ENCODE results near the gene ABCC1. TPM values are rescaled to one million over a fixed set of nuclear protein-coding genes. Genes with fewer than 3 reads are reported as not detected.
"Not testable (repeated sequence)": the region's sequence is repeated elsewhere in the genome, so short reads cannot be mapped to it uniquely, and the experiment has no call there.

Gene ABCC1
- total RNA-seq, 1 donor from 2014 or later, result 2.5 TPM

- ATAC-seq (no peak), DNase-seq (ENCODE audit: low spot score) (no peak)
These were observed 153.3 kb downstream of the ABCC1 start for GRCh38 chr16:16102738-16103137.

GRCh38 chr16:16104132-16104803 lies 154.9 kb downstream of the ABCC1 start:
- DNase-seq (ENCODE audit: low spot score); ATAC-seq: not testable (repeated sequence)

- ATAC-seq; DNase-seq (ENCODE audit: low spot score): not testable (repeated sequence)
These were observed 155.4 kb downstream of the ABCC1 start for GRCh38 chr16:16104804-16105141.

GRCh38 chr16:16105646-16106045 lies 156.2 kb downstream of the ABCC1 start:
- DNase-seq (ENCODE audit: low spot score) (no peak), ATAC-seq (no peak)

- no peak for ATAC-seq
- DNase-seq (ENCODE audit: low spot score), result no peak
These were observed 157.1 kb downstream of the ABCC1 start for GRCh38 chr16:16106466-16106865.

GRCh38 chr16:16107839-16108238 lies 158.4 kb downstream of the ABCC1 start:
- ATAC-seq, result peak; percentile 22
- DNase-seq (ENCODE audit: low spot score), result no peak

GRCh38 chr16:16108759-16109158 lies 159.3 kb downstream of the ABCC1 start:
- ATAC-seq (no peak), DNase-seq (ENCODE audit: low spot score) (no peak)

GRCh38 chr16:16109453-16110110 lies 160.2 kb downstream of the ABCC1 start:
- DNase-seq (ENCODE audit: low spot score) (no peak), ATAC-seq (no peak)

- ATAC-seq (no peak), DNase-seq (ENCODE audit: low spot score) (no peak)
These were observed 160.7 kb downstream of the ABCC1 start for GRCh38 chr16:16110111-16110490.

- DNase-seq (ENCODE audit: low spot score), result no peak
- ATAC-seq, result no peak
These were observed 162.2 kb downstream of the ABCC1 start for GRCh38 chr16:16111639-16112038.

- ATAC-seq, result no peak
These were observed 163.1 kb downstream of the ABCC1 start for GRCh38 chr16:16112450-16113053.

GRCh38 chr16:16113076-16113475 lies 163.7 kb downstream of the ABCC1 start:
- DNase-seq (ENCODE audit: low spot score) (no peak), ATAC-seq (no peak)

More at GRCh38 chr16:16112450-16113053, 163.1 kb downstream of the ABCC1 start:
- DNase-seq (ENCODE audit: low spot score), result no peak

GRCh38 chr16:16116841-16117240 lies 167.4 kb downstream of the ABCC1 start:
- no peak for ATAC-seq
- DNase-seq (ENCODE audit: low spot score), result no peak

- DNase-seq (ENCODE audit: low spot score), result no peak
- no peak for ATAC-seq
These were observed 168.9 kb downstream of the ABCC1 start for GRCh38 chr16:16118337-16118736.

- DNase-seq (ENCODE audit: low spot score), result no peak
- no peak for ATAC-seq
These were observed 170.6 kb downstream of the ABCC1 start for GRCh38 chr16:16120044-16120381.

- no peak for DNase-seq (ENCODE audit: low spot score)
- no peak for ATAC-seq
These were observed 171.2 kb downstream of the ABCC1 start for GRCh38 chr16:16120382-16121184.

- DNase-seq (ENCODE audit: low spot score), result no peak
- no peak for ATAC-seq
These were observed 171.8 kb downstream of the ABCC1 start for GRCh38 chr16:16121185-16121727.

GRCh38 chr16:16122264-16122663 lies 172.8 kb downstream of the ABCC1 start:
- ATAC-seq (no peak), DNase-seq (ENCODE audit: low spot score) (no peak)

GRCh38 chr16:16124438-16124837 lies 175.0 kb downstream of the ABCC1 start:
- DNase-seq (ENCODE audit: low spot score) (no peak), ATAC-seq (no peak)

- ATAC-seq, result no peak
- DNase-seq (ENCODE audit: low spot score), result no peak
These were observed 175.6 kb downstream of the ABCC1 start for GRCh38 chr16:16124974-16125373.

GRCh38 chr16:16126896-16127295 lies 177.5 kb downstream of the ABCC1 start:
- no peak for ATAC-seq
- no peak for DNase-seq (ENCODE audit: low spot score)

Data from left lobe of liver (tissue), 2 donors.